Ovary (tissue), 3 donors: Measurements from ENCODE around the gene TMEM252.

Experiments
- POLR2A ChIP-seq: fragments of 450-650 bp; IDR thresholded peaks from one replicate; pipeline ENCODE4 v1.6.1; 2017; ENCODE audit warnings: antibody characterized with exemption, mild to moderate bottlenecking, moderate library complexity
- TF ChIP-seq, protein P1 (sequence below), 3 donors: fragments of 450-650 bp in 2 of 3; fragments of 200-600 bp in 1 of 3; IDR thresholded peaks; one replicate each; pipeline versions ENCODE4 v1.5.1 to v1.8.0; 2016 to 2022; ENCODE audit warnings: antibody characterized with exemption in 3 of 3, mild to moderate bottlenecking in 1 of 3
- donor health status: DM: no; HTN: no; CAD: no.

DNA sequence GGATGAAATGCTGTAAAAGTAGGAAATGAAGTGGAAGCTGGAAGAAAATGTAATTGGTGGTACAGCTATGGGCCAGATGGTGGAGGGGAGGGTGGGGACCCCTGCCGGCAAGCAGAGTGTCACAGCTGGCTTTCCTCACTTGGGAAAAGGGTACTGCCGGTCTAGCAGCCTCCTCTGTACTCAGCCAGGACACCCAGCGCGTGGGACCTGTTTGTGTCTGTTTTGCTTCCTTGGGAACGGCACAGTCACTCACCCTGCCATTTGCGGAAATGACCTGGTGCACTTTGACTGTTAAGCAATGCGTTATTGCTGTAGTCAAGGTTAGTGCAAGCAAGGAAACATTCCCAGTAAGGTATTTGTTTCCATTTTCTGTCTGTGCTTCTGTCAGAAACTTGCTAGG lies 10.1 kb downstream of the TMEM252 start:
- TF ChIP-seq, protein P1, sequence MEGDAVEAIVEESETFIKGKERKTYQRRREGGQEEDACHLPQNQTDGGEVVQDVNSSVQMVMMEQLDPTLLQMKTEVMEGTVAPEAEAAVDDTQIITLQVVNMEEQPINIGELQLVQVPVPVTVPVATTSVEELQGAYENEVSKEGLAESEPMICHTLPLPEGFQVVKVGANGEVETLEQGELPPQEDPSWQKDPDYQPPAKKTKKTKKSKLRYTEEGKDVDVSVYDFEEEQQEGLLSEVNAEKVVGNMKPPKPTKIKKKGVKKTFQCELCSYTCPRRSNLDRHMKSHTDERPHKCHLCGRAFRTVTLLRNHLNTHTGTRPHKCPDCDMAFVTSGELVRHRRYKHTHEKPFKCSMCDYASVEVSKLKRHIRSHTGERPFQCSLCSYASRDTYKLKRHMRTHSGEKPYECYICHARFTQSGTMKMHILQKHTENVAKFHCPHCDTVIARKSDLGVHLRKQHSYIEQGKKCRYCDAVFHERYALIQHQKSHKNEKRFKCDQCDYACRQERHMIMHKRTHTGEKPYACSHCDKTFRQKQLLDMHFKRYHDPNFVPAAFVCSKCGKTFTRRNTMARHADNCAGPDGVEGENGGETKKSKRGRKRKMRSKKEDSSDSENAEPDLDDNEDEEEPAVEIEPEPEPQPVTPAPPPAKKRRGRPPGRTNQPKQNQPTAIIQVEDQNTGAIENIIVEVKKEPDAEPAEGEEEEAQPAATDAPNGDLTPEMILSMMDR (IDR thresholded peaks at IDR 0.05): no peak
- no peak for TF ChIP-seq POLR2A
